COLO829 (cell line): Measurements from ENCODE around the gene HYCC2.
"Not testable (repeated sequence)": the region's sequence is repeated elsewhere in the genome, so short reads cannot be mapped to it uniquely, and the experiment has no call there.

Source experiments
- DNase-seq: peaks from one replicate; pipeline ENCODE4 v3.0.0; 2012; ENCODE audit warnings: low spot score

HYCC2 gene

DNA sequence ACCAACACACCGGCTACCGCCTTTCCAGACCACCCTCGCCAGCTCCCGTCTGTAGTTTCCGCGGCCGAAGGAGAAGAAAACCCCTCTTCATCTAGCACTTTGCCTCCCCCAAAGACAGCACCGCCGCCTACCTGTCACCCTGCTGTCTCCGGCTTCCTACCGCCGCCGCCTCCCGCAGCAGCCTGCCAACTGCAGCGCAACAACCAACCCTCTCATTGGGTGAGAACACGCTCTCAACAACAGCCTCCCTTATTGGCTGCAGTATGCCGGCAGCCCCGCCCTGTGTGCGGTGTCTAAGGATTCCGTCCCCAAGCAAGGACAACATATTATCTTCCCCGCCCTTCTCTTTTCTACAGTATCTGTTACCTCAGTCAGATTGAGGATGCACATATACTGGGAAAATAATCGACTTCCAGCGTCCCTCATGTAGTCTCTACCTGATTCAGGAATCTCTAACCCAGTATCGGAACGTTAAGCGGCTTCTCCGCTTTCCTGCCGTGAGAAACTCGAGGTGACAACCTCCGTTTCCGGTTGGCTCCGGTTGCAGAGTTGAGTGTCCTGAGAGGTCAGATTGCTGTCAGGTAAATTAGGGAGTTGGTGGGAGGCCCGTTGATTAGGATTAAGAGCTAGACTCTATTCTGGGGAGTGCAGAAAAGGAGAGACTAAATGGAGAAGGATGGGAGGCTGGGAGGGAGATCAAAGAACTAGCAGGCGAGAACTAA, at the start of gene HYCC2, which contains the start of gene NDUFB3:
TSS of gene HYCC2 (minus strand) at position 193 of the 722 bp plus-strand sequence. CDS start 47,662 bp downstream, outside the sequence.
TSS of gene NDUFB3 (plus strand) at position 523 of the 722 bp plus-strand sequence. CDS start 6,882 bp downstream, outside the sequence.
- peak; percentile 96 for DNase-seq

DNA sequence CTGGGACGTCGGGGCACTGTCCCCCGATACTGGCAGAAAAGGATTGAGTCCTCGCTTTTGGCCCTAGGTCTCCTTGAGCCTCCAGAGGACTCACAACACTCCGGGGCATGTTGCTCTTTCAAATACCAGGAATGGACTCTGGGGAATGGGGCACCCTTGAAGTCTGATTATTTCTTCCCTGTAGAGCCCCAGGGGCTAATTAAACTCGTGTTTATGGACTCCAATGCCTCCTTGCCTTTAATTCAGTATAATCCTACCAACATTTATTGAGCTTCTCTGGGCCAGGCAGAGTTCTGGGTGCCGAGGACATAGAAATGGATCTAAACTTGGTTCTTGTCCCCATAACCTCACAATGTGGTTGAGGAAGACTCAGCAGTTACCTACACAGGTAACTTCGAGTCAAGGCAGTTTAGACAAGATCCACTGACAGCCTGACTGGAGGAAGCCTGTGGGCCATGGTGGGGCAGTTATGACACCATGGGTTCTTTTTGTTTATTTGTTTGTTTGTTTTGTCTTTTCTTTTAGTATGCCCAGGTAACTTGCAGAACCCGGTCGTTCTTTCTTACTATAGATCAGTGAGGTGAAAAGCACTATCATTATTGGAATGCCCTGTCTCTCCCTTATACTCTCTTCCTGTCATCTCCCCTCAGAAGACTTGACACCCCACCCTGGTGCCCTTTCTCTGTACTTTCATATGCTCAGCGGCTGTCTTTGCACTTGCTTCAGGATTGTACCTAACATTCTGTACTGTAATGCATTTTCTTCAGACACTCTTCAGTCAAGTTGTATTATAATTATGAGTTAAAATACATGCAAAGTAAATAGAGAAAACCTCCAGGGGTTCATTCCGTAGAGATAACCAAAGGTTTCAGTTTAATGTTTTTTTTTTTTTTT, 47.7 kb upstream of the HYCC2 start:
- DNase-seq = no peak

DNA sequence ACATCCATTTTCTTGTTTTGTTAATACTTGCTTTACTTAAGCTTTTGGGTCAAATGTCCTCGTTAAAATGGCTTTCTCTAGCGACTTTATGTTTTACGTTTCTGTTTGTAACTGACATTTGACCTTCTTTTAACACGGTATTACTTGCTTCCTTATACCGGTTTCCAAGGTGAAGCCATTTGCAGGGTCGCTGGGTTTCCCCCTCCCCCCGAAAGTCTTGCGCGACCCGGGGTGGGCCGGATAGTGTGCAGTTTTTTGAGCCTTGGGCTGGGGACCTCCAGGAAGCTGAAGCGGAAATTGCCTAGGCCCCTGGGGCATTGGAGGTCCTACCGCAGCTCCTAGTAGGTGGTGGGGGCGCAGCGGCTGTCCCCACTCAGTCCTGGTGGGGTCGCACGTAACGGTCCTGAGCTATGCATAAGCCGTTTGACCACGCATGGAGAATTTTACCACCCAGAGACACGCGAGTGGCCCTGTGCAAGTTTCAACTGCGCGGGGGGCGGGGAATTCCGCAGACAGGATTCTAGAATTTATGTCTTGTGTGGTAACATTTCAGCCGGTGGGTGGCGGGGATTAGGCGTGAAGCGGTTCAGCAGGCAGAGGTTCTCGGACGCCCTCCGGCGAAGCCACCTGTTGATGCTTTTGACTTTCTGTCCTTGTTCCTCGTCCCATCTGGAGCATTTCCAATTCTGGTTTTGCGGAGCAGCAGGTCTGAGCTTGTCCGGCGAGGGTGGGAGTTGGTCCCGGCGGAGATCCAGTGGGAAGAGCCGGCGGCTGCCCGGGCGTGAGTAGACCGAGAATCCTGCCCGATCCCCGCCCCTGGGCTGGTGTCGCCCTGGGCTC, 46.9 kb upstream of the HYCC2 start:
- peak; percentile 49 for DNase-seq

DNA sequence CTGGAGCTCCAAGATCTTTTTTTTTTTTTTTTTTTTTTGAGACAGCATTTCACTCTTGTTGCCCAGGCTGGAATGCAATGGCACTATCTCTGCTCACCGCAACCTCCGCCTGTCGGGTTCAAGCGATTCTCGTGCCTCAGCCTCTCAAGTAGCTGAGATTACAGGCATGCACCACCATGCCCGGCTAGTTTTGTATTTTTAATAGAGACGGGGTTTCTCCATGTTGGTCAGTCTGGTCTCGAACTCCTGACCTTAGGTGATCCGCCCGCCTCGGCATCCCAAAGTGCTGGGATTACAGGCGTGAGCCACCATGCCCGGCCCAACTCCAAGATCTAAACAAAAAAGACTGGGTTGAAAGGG, 46.2 kb upstream of the HYCC2 start:
- not testable (repeated sequence) for DNase-seq

DNA sequence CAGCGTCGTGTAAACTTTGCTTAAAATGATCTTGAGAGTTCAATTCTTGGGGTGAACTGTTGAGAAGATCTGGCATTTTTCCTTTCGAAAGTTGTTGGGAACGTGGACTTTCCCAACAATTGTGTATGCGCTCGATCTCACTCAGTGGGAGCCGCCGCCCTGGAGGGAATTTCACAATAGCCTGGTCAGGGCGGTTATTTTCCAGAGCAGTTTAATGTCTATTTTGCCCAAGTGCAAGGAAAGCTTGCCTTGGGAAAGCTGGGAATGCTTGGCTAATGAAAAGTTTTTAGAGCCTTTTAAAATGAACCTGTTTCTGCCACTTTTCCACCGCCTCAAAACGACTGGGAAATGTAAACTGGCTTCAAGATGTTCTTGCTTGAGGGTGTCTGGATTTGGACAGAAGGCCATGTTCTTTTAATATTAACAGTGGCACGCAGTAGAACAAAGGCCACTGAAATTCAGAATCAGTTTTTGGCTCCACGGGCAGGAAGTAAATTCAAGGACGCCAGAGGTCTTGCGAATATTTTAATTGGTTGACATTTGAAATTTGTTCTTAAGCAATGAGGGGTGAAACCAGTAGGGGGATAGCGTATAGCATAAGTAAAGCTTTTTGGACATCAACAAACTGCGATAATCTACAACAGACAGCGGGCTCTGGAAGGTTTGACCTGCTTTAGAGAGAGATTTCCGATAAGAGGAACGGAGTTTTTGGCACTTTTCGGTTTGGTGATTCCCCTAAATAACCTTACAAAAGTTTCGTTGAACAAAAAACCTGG, 45.7 kb upstream of the HYCC2 start:
- peak; percentile 47 for DNase-seq

DNA sequence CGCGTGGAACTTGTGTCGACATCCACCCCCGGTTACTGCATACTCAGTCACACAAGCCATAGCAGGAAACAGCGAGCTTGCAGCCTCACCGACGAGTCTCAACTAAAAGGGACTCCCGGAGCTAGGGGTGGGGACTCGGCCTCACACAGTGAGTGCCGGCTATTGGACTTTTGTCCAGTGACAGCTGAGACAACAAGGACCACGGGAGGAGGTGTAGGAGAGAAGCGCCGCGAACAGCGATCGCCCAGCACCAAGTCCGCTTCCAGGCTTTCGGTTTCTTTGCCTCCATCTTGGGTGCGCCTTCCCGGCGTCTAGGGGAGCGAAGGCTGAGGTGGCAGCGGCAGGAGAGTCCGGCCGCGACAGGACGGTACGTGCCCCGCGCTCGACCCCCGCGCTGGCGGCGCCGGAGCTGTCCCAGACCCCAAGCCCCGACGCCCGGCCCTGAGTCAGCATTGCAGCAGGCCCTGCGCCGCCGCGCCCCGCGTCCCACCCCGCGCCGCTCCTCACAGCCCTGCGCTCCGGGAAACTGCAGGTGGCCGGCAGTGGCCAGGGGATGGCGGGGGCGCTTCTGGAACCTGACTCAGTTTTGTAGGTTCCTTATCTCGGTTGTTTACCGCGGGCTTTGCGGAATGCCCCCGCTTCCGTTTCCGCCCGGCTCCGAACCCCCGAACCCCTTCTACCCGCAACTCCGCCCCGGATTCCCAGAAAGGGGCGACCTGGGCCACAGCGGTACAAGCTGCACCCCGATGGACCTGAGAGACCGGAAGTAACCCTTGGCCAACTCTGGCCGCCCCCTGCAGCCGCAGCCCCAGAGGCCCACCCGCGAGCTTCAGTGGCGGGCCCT, 44.9 kb upstream of the HYCC2 start, which contains the start of gene CFLAR:
TSS of gene CFLAR (plus strand) at position 50 of the 844 bp plus-strand sequence. CDS start 13,702 bp downstream, outside the sequence.
- DNase-seq = no peak

DNA sequence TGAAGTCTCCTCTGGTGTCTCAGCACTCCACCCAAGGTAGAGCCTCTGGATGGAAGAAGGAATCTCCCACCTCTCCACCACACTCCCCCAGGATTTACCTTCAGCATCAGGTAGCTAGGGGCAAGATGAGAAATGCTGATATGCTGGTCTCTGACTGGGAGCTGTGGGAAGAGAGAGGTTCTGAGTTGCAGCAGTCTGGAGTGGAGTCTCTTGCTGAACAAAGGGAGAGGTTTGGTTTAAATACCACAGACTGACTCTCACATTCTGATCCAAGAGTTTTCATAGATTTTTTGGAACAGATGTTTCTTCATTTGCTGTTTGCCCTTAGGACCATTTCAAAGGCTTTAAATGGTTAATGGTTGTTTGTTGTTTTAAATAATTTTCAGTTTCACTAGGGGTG, 43.4 kb upstream of the HYCC2 start:
- no peak for DNase-seq

DNA sequence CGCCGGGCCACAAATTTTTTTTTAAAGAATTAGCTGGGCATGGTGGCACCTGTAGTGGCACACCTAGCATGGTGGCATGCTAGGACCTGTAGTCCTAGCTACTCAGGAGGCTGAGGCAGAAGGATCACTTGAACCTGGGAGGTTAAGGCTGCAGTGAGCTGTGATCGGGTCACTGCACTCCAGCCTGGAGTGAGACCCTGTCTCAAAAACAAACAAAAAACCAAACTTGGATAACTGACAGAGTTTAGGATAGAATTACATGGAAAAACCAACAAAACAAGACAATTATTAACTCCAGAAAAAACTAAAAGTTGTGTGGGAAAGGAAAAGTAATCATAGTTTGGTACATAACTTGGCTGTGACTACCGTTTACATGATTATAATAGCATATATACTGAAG, 42.9 kb upstream of the HYCC2 start:
- DNase-seq = no peak

DNA sequence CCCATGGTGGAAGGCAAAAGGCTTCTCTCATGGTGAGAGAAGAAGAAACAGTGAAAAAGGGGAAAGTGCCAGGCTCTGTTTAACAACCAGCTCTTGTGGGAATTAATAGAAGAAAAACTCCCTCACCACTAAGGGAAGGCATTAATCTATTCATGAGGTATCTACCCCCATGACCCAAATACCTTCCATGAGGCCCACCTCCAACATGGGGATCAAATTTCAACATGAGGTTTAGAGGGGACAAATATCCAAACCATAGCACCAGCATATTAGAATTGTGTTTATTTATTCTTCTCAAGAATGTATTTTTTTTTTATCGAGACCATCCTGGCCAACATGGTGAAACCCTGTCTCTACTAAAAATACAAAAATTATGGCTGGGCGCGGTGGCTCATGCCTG, 39.6 kb upstream of the HYCC2 start:
- no peak for DNase-seq

DNA sequence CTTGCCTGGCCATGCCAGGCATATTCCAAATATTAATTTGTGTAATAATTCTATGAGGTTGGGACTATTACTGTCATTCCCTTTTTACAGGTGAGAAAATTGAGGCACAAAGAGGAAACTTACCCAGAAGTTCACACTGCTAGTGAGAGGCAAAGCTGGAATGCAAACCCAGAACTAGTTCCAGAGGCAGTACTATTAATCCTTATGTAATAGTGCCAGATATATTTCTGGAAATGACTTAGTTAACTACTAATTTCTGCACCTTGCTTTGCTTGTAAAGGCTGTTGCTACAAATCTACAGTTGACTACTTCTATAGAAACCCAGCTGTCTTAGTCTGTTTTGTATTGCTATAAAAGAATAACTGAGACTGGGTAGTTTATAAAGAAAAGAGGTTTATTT, 39.1 kb upstream of the HYCC2 start:
- no peak for DNase-seq

DNA sequence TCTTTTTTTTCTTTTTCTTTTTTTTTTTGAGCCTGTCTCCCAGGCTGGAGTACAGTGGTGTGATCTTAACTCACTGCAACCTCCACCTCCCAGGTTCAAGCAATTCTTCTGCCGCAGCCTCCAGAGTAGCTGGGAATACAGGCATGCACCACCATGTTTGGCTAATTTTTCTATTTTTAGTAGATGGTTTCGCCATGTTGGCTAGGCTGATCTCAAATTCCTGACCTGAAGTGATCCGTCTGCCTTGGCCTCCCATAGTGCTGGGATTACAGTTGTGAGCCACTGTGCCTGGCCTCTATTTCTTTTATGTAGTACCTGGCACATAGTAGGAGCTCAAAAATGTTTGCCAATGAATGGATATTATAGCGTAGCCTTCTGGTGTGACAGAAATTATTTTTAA, 37.7 kb upstream of the HYCC2 start:
- no peak for DNase-seq

DNA sequence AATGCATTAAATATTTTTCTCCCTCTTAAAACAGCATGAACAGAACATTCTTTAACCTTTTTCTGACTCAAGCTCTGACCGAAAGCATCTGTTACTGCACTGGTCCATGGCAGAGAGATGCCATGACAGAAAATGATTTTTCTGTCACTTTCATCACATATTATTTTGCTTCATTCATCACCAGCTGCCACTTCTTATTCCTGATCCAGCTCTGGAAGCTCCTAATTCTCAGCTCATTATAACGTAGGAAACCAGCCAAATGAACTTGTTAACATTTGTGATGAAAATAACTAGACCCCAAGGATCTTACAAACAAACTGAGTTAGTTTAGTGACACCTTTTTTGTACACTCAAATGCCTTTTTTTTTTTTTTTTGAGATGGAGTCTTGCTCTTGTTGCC, 36.9 kb upstream of the HYCC2 start:
- no peak for DNase-seq

DNA sequence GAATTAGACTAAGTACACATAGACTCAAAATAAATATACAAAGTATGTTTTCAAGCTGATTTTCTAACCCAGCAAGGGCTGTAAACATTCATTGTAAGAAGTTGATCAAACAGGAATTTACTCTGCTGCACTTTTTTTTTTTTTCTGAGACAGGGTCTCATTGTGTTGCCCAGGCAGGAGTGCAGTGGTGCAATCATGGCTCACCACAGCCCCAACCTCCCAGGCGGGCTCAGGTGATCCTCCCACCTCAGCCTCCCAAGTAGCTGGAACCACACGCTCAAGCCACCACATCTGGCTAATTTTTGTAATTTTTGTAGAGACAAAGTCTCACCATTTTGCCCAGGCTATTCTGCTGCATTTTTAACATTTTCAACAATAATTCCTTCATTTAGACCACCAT, 36.2 kb upstream of the HYCC2 start:
- no peak for DNase-seq

DNA sequence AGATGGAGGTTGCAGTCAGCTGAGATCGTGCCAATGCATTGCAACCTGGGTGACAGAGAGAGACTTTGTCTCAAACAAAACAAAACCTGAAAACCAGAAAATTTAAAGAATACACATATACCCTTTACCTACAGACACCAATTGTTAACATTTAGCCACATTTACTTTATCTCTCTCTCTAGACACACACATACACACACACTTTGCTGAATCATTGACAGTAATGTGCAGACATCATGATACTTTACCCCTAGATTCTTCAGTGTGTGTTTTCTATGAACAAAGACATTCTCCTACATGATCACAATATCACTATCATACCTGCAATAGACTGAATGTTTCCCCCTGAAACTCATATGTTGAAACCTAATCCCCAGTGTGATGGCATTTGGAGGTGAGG, 34.3 kb upstream of the HYCC2 start:
- DNase-seq = no peak

DNA sequence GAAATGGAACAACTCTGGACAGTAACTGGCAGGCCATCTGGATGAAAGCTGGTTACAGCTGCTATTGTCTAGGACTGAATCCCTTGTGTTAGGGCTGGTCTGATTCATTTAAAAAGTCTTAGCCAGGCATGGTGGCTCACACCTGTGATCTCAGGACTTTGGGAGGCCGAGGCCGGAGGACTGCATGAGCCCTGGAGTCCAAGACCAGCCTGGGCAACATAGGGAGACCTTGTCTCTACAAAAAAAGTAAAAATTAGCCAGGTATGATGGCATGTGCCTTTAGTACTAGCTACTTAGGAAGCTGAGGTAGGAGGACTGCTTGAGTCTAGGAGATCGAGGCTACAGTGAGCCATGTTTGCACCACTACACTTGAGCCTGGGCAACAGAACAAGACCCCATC, 29.0 kb upstream of the HYCC2 start:
- DNase-seq = no peak

DNA sequence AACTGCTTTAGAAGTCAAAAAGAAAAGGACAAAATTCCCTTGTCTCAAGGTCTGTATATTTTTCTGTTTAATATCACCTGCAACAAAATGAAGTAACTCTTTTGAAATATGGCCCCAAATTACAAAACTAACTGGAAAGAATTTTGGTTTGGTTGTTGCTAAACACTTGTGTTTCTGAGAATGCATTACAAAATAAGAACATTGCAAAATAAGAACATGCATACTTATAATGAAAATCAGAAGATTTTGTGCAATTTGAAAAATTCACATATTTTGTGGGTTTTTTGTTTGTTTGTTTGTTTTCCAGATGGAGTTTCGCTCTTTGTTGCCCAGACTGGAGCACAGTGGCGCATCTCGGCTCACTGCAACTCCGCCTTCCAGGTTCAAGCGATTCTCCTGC, 22.1 kb upstream of the HYCC2 start:
- DNase-seq = no peak

DNA sequence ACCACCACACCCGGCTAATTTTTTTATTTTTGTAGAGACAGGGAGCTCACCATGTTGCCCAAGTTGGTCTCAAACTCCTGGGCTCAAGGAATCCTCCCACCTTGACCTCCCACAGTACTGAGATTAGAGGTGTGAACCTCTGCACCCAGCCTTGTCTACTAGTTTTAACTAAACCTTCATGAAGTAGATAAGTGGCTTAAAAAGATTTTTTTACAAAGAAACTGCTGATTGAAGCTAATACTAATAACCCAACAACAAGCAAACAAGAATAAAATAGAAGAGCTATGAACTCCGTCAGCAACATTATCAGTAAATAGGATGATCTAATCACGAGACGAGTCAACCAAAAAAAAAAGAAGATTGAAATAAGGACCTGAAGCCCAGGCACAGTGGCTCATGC, 19.1 kb upstream of the HYCC2 start:
- DNase-seq = no peak

DNA sequence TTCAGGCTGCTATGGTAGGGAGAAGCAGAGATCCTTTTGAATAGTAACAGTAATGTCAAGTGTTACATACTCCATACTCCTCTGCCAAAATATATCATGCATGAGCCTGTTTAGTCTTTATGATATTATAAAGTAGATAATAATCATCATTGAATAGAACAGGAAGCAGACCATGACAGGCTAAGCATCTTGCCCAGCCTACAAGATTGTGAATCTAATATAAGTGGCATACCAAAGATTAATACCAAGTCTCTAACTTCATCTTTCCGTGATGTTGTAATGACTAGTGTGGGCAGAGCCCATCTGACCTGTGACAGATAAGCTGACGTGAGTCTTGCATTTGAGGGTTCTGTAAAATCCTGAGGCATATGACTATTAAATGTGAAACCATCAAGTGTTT, 13.4 kb upstream of the HYCC2 start:
- DNase-seq = no peak

DNA sequence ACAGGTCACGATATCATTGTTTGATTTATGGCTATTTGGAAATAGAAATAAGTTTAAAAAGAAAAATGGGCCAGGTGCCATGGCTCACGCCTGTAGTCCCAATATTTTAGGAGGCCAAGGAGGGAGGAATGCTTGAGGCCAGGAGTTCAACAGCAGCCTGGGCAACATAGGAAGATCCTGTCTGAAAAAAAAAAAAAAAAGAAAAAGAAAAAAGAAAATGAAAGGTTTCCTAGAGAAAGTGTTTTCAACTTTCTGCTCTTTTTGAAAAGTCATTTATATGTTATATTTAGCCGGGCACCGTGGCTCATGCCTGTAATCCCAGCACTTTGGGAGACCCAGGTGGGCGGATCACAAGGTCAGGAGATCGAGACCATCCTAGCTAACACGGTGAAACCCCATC, 3.5 kb upstream of the HYCC2 start:
- DNase-seq = no peak

DNA sequence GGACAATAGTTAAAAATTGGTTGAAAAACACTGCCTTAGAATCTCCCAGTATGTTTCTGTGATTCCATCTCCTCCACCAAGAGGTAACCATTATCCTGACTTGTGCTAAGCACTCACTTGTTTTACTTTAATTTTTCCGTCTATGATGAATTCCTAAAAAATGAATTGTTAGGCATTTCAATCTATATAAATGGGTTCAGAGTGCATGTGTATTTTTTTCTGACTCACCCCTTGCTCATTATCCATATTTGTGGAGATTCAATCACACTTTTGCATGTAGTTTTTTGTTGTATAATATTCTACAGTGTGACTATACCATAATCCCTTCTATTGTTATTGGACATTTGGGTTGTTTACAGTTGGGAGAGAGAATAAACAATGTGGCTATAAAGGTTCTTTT, 1.6 kb upstream of the HYCC2 start:
- no peak for DNase-seq

DNA sequence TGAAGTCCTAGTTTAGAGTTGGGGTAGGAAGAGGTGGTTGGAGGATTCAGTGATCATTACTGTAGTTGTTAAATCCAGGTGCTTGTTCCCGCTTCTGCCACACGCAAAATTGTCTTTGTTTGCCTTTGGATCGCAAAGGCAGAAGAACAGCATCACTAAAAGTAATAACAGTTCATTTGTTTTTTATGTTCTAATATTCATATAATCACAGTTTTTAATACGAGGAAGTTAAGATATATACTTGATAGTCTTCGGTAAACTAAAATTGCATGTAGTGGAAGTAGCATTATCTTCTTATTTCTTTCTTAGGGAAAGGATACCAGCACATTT, 695 bp upstream of the HYCC2 start:
- no peak for DNase-seq
